Activated CD4-positive, alpha-beta T cell treated with anti-CD3 and anti-CD28 coated beads for 1 hour (primary cell): ENCODE results near the gene PTPRE.

Source experiments
- DNase-seq: peaks from one replicate; pipeline ENCODE4 v3.0.0-alpha.2; 2020

Gene PTPRE

DNA sequence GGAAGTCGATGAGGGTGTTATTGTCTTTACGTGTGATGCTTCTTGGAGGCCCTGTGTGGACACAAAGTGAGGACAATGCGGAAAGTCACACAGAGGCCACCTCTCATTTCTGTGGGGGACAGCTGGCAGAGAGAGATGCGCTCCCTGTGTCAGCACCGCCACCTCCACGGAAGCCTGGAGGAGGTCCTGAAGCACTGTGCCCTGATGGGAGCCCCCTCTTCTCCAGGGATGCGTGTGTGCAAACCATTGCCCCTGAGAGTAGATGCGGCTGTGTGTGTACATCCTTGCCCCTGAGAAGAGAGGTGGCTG lies 2.0 kb downstream of the PTPRE start:
- DNase-seq = no peak

DNA sequence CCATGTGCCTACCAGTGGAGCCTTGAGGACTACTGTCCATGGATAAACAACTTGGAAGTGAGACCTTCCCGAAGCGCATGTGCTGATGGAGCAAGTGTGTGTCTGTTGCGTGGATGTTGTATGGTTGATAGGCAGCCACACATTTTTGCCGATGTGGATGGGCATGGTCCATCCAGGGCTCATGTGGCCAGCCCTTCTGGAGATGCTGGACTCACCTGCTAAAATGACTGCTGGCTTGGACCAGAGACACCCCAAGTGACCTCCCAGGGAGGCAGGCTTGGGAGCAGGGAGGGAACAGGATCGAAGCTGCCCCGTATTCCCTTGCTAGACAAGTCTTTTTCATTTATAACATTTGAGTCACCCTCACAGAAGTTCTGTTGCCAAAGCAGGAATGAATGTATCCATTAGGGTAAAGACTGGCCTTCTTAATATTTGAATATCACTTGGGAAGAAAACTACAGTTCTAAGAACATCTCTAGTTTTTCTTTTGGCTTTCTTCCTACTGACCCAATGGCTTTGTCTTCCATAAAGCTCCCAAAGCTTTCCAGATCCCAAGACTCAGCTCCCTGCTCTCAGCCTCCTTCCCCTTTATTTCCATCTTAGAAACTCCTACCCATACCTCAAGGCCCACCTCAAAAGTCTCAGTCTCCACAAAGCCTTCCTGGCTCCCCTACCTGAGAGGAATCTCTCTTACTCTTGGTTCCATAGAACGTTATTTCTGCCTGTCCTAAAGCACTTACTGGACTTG lies 3.0 kb downstream of the PTPRE start:
- DNase-seq = no peak

- DNase-seq = no peak
These were observed 3.5 kb downstream of the PTPRE start for GRCh38 chr10:127910464-127910770.

GRCh38 chr10:127911218-127911866 lies 4.4 kb downstream of the PTPRE start:
- DNase-seq = no peak

- no peak for DNase-seq
These were observed 5.0 kb downstream of the PTPRE start for GRCh38 chr10:127911867-127912257.

- no peak for DNase-seq
These were observed 5.9 kb downstream of the PTPRE start for GRCh38 chr10:127912607-127913367.

GRCh38 chr10:127913368-127913759 lies 6.5 kb downstream of the PTPRE start:
- no peak for DNase-seq

- no peak for DNase-seq
These were observed 8.4 kb downstream of the PTPRE start for GRCh38 chr10:127915324-127915723.

GRCh38 chr10:127916826-127917225 lies 9.9 kb downstream of the PTPRE start:
- no peak for DNase-seq

- DNase-seq = no peak
These were observed 11.7 kb downstream of the PTPRE start for GRCh38 chr10:127918572-127918971.

DNA sequence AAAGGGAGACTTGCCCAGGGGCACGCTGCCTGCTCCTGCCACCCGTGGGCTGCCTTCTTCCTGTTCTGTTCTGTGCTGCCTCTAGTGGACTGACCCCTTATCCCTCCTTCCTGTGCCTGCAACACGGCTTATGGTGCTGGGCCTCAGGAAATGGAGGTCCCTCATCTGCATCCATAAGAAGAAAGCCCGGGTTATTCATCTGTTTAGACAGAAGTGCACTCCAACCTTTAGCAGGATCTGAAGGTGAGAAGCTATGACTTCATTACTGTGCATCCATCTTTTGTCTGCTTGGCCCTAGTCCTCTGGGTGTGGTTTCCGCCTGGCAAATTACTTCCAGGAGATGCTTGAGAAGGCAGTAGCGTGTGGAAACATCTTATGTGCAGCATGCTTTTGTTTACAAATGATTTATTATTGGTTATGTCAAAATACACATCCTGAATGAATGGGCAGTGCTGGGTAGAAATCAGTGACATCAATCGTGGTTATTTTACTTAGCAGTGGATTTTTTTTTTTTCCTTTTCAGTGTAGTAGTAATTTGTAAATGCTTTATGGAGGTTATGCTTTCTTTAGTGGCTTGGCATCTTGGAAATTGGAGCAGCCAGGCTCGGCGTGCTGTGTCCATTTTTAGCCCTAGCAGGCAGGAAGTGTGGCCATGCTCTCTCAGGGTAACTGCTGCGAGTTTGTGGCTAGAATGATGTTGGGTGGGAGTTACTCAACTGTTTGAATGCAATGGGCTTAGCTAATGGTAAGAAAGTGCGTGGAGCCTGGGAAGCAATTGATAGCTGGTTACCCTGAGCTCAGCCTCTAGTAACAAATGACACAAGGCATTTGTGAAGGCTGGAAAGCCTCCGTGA lies 12.7 kb downstream of the PTPRE start:
- no peak for DNase-seq

DNA sequence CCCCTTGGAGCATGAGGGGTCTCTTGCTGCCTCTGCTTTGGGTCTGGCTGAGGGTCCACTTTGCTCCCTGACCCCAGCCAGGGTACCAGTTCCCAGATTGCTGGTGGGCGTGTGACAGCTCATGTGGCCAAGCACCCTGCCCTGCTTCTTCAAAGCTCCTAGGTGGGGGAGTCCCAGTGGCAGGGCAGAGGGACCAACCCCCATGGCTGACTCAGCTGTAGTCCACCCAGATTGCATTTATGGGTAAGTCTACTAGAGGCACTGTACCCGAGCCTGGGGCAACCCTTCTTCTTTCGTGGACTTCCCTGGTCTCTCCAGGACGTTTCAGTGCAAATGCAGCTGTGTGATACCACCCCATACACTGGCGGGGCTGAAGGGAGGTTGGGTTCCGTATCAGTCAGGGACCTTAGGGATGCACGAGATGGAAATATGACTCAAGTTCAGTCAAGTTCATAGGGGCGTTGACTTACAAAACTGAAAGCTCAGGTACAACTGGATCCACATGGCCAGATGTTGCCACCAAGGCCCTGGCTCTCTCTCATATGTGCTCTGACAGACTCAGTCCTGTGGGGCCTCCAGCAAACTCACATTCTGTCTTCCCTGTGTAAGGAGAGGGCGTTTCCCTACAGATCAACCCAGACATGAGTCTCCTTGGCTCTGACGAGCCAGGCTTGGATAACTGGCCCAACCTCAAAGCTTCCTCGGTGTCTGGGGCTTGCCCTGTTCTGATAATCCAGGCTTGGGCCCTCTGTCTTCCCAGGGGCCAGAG lies 13.6 kb downstream of the PTPRE start:
- no peak for DNase-seq

GRCh38 chr10:127921075-127921752 lies 14.3 kb downstream of the PTPRE start:
- no peak for DNase-seq

- no peak for DNase-seq
These were observed 14.8 kb downstream of the PTPRE start for GRCh38 chr10:127921753-127922145.

DNA sequence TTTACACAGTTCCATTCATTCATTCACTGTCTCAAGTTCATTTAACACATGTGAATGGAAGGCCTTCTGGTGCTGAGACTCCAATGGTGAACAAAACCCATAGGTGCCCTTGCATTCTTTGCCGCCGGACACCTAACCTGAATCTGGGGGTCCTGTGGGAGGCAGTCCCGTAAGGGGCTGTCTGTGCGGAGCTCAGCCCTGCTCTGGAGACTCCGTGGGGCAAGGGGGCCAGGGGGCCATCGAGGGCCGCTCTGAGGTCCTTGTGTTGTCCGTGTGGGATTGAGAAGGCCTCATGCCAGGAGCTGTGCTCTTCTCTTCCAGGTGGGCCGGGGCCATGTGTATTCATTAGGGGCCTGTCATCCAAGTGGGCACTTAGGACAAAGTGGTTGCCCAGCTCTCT lies 15.3 kb downstream of the PTPRE start:
- no peak for DNase-seq

DNA sequence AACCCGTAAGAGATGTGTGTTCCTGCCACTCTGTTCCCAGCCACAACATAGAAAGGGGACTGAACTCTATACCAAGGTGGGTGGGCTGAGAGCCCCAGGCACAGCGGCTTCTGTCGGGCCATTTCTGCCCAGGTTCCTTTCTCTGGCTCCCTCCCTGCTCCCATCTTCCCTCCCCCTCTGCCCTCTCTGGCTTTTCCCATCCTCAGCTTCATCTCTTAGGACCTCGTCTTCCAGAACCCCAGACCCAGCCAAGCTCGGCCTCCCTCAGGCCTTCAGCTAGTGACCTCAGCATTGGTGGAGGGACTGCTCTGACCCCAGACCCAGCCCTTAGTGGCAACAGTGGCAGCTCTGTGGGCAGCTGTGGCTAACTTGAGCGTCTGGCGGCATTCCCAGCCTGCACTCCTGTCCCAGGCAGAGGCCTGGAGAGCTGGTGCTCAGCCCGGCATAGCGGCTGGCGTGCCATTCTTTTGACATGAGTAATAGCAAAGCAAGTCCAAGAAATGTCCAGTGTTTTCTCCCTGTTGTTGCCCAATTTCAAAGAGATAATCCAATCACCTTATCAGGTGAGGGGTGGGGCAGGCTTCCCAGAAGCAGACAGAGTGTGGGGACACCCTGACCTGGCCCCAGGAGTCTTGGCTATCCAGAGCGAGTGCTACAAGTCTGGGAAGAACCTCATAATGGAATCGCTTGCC lies 15.9 kb downstream of the PTPRE start:
- DNase-seq = no peak

GRCh38 chr10:127923646-127924045 lies 16.7 kb downstream of the PTPRE start:
- DNase-seq = no peak

GRCh38 chr10:127925471-127926207 lies 18.7 kb downstream of the PTPRE start:
- no peak for DNase-seq

DNA sequence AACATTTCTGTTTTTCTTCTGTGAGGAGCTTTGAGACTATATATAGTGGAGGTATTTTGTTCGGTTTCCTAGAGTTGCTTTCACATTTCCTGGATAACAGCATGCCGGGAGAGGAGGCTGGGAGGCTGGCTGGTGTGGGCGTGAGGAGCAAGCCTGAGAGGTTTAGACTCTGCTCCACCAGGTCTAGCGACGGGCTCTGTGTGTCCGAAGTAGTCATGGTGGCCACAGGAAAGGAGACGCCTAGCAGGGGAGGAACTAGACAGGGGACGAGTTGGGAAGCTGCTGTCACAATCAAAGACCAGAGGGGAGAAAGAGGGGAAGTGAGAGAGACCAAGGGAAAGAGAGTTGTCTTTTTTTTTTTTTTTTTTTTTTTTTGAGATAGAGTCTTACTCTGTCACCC lies 19.6 kb downstream of the PTPRE start:
- no peak for DNase-seq

DNA sequence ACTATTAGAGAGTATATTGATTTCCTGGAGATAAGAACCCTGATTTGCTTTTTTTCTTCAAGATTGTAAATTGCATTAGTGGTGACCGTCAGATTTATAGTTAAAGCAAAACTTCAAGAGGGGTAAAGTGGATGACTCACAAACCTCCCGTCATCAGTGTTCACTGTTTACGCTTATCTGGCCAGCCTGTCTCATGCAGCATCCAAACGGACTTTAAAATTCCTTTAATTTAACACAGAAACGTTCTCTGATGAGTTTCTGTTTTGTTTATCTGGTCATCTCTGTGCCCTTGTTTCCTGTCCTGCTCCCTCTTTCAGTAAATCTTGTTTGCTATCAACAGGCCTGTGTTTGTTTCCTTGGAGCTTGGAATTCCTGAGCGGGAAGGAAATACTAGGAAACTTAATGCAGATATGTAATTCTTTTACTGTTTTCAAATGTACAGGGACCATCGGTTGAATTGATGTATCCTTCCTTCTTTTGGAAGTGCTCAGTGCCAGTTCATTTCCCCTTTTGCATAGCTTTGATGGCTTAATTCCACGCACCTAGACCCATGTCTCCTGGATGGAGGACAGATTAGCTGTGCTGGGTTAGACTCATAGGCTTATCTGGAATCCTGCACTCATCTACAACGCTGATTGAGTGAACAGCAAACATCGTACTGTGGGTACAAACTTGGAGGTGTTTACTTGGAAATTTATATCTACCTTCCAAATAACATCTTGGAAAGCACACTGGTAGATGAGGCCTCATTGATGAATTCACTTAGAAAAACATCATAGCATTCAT lies 21.3 kb downstream of the PTPRE start:
- DNase-seq = no peak
